ENCODE measurements around the gene SNX3.
"Not testable (repeated sequence)": the region's sequence is repeated elsewhere in the genome, so short reads cannot be mapped to it uniquely, and the experiment has no call there.

The SNX3 gene

DNA sequence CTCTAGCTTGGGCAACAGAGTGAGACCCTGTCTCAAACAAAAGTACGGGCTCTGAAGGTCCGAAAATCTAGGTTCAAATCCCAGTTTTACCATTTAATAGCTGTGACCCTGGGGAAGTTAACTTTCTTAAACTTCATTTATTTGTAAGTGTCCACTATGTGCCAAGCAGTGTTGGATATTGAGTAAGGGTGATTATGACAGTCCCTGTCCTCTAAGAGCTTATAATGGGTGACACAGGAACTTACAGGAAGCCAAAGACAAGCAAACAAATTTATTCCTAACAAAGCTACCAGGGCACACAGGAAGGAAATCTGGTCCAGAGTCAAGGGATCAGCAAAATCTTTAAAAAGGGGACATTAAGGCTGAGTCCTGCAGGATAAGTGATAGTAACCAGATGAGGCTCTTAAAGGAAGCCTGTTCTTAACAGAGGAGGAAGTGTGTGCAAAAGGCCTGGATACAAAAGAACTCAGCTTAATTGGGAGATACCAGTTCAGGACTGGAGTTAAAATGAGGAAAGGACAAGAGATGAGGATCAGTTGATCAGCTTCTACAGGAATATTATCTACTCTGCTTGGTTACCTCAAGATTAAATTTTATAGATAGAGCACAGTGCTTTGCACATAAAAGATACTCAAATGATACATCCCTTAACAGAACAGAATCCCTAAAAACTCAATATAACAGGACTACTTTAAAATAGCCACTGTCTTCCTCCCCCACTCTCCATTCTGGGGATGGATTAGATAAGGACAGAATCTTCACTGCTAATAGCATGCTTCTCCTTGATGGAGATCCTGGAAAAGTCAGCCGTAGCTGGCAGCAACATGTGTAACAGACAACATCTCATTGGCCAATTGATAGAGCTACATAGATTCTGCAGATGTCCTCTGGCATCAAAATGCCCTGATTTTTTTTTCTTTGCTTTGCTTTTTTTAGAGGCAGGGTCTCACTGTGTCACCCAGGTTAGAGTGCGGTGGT, 6.1 kb downstream of the SNX3 start:
- no peak for DNase-seq

DNA sequence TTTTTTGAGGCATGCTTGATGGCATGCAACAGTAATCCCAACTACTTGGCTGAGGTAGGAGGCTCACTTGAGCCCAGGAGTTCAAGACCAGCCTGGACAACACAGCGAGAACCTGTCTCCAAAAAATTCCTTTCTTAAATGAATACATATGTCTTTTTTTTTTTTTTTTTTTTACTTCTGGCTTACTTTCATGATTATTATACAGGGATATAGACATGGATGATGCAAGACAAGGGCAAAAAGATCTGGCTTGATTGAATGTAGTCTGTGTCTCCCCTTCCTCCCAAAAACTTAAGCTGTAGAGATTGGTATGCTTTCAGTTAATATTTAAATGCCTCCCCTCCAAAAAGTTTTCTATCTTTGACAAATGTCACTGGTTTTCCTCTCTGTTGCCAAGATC, 7.6 kb downstream of the SNX3 start:
- no peak for DNase-seq

GRCh38 chr6:108252055-108252454, 8.8 kb downstream of the SNX3 start:
- no peak for DNase-seq

DNA sequence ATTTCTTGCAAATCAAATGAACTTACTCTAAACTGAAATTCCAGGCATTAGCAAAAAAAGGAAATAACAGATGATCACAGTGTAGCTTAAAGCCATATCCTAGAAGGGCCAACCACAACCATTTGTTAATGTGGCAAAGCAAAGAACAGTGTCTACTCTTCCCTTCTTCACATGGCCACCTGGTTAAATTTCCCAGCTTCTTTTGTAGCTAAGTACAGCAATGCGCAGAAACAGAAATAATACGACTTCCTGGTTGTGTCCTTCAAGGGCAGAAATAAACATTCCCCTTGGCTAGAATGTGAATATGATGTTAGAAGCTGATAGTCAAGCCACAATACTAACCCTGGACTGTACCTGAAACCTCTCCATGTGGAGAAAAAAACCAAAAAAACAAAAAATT, 9.6 kb downstream of the SNX3 start:
- DNase-seq, result no peak

DNA sequence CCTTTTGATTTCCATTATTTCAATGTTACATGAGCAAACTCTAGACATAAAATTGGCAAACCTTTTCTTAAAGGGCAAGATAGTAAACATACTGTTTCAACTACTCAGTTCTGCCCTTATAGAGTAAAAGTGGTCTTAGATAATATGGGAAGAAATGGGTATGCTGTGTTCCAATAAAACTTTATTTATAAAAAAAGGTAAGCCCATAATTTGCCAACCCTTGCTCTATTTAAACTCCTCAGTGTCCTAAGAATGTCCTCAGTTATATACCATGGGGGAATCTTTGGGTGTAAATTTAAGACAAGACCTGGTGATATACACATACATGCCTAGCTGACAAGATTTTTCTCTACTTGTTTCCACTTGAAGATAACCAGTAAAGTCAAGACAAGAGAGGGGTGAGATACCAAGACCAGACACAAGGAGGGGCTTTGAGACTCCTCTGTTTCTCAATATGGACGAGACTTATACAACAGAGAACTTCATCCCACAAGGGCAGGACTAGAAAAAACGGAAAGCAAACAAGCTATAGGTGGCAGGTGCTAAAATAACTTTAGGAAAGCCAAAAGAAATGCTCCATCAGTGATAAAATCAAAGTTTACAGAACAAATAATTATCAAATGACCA, 10.5 kb downstream of the SNX3 start:
- no peak for DNase-seq

- no peak for DNase-seq
These were observed 12.8 kb downstream of the SNX3 start for GRCh38 chr6:108247965-108248536.

DNA sequence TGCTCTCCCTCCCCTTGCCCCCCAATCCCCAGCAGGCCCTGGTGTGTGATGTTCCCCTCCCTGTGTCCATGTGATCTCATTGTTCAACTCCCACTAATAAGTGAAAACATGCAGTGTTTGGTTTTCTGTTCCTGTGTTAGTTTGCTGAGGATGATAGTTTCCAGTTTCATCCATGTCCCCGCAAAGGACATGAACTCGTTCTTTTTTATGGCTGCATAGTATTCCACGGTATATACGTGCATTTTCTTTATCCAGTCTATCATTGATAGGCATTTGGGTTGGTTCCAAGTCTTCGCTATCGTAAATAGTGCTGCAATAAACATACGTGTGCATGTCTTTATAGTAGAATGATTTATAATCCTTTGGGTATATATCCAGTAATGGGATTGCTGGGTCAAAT, 15.7 kb downstream of the SNX3 start:
- DNase-seq, result not testable (repeated sequence)

- no peak for DNase-seq
These were observed 17.0 kb downstream of the SNX3 start for GRCh38 chr6:108243836-108244235.

DNA sequence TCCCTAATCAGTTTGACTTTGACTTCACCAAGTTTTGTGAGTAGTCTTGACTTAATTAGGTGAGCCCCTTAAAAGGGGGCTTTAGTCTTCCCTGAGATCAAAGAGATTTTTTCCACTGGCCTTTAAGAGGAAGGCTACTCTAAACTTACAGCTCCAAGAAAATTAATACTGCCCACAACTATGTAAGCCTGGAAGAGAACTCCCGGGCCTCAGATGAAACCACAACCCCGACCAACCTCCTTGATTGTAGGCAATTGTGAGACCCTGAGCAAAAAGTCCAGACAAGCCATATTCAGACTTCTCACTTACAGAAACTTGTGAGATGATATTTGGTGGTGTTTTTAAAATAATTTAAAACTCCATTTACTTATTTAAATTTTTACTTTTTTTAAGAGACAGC, 18.1 kb downstream of the SNX3 start:
- no peak for DNase-seq

DNA sequence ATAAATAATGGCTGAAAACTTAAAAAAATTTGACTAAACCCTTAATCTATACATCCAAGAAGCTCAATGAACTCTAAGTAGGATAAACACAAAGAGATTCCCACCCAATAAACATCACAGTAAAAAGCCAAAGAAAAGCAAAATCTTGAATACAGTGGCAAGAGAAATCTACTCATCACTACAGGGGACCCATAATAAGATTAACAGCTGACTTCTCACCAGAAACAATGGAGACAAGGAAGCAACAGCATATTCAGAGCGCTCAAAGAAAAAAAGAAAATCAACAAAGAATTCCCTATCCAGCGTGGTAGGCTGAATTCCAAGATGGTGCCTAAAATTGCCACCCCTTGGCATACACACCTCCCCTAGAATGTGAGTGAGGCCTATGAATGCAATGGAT, 18.6 kb downstream of the SNX3 start:
- DNase-seq, result no peak

DNA sequence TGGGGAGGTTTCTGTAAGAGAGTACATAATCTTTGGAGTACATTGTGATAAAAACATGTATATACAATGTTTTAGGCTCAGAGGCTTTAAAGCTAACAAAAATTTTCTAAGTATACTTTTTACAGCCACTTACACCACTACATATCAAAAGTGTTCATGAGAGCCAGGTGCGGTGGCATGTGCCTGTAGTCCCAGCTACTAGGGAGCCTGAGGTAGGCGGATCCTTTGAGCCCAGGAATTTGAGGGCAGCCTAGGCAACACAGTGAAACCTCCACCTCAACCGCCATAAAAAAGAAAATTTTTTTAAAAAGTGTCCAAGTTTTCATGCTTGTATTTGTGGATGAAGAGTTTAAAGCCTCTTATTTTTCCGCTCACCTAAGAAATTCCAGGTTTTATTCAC, 22.5 kb downstream of the SNX3 start:
- no peak for DNase-seq

DNA sequence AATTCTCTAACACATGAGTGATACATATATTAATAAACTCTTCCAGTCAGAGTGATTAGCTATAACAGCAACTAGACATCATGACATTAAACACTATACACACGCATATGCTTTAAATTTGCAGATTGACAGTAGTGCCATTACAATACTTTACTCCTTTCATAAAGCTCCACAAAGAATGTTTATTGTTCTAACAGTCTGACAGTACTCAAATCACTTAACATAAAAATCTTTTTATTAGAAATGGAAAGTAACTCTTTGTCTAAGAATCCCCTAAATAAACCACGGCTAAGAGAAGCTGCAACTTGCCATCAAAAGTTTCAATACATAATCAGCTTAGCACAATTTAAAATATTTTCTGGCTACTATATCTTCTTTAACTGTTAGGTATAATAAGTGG, 24.0 kb downstream of the SNX3 start:
- DNase-seq, result no peak

GRCh38 chr6:108235127-108235526, 25.7 kb downstream of the SNX3 start:
- DNase-seq, result no peak

- DNase-seq, result no peak
These were observed 32.4 kb downstream of the SNX3 start for GRCh38 chr6:108228416-108228815.

DNA sequence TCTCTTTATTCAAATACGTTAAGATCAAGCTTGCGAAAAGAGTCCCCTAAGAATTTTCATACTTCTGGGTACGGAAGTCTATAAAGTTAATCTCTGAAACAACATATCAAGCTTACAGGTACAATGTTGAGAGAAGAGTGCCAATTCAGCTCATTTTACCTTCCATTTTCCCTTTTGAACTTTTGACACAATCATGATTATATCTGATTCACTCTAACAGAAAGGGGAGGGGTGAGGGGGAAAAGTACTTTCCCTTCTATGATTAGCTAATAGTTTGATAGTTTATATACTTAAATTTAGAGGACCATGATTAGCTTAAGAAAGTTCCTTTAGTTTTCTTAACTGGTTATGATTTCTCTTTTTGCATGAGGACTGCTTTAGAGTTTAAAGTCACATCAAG, 33.5 kb downstream of the SNX3 start:
- no peak for DNase-seq

DNA sequence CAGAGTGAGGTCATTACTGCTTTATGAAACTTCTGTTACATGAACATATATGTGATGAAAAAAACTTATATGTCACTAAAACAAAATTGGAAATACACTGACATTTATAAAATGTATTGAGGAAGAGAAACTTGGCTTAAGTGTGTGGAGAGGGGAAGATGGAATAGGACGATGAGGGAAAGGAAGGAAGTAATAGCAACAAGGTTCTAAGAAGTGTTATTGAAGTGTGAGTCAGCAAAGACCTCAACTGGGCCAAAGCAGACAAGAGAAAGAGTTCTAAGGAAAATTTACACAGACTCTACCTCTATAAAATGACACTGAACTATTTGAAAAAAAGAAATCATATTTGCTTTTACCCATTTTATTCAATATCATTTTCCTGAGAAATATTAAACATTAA, 38.3 kb downstream of the SNX3 start:
- no peak for DNase-seq

DNA sequence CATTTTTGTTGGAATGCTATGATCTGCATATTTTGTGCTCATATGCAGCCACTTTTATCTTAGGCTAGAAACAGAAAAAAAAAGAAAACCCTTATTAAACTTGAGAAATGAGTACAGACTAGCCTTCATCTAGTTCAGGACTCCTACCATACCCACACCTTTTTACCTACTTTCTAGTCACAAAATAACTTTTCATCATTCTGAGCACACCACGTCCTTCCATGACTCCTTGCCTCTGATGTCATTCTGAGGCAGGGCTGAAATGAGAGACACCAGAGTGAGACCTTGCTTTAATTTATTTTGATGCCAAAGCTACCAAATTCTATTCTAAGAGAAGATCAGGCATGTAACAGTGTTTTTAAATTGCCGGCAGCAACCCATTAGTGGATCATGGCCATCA, 38.8 kb downstream of the SNX3 start:
- DNase-seq, result no peak

GRCh38 chr6:108211671-108212070, 49.2 kb downstream of the SNX3 start:
- no peak for DNase-seq

DNA sequence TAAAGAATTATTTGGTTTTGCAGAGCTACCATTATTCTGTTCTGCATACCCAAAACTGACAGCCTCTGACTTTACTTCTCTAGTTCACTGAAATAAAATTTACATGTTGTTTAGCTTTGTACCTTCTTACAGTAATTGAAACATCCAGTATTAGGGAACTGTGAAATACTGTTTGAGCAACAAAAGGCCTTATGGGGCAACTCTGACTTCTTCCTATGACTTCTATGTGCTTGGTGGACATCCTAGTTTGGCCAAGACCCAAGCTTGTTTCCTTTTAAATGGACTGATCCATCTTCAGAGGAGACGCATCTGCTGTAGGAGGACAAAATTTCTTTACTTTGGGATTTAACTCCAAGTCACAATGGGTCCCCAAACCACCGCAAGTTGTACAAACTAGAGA, 50.3 kb downstream of the SNX3 start:
- no peak for DNase-seq

DNA sequence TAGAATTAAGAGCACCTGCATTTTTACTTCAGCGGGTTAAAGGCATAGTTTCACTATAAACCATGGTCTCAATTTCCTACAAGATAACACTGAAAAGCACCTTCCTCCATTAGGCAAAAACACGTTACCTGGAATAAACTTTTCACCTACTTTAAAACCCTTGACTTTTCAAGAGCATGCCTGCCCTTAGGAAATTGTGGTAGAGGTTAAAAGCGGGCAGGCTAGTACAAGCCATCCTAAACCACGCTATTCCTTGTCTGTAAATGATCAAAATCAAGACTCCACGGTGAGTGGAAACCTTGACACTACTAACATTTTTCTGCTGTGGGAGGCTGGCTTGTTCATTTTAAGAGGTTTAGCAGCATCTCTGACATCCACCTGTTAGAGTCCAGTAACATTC, 51.1 kb downstream of the SNX3 start:
- DNase-seq, result no peak

GRCh38 chr6:108207013-108207412, 53.8 kb downstream of the SNX3 start:
- no peak for DNase-seq

GRCh38 chr6:108203189-108204112, 57.4 kb downstream of the SNX3 start:
- DNase-seq, result no peak

GRCh38 chr6:108200631-108201030, 60.2 kb downstream of the SNX3 start:
- peak; percentile 1 for DNase-seq
